ENCODE measurements around the gene LGALS4. TPM values are rescaled to one million over a fixed set of nuclear protein-coding genes. Genes with fewer than 3 reads are reported as not detected.
"Not testable (repeated sequence)": the region's sequence is repeated elsewhere in the genome, so short reads cannot be mapped to it uniquely, and the experiment has no call there.

The LGALS4 gene
- total RNA-seq, 1 experiment from 2014 or later, result not detected

DNA sequence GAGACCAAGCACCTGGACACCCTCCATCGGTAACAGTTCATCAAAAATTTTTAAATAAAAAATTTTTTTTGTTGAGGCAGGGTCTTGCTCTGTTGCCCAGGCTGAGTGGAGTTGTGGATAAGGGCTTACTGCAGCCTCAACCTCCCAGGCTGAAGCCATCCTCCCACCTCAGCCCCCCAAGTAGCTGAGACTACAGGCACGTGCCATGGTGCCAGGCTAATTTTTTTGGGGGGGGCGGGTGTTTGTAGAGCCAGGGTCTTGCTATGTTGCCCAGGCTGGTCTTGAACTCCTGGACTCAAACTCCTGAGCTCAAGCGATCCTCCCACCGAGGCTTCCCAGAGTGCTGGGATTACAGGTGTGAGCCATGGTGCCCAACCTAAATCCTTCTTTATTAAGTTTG is 19.1 kb downstream of the LGALS4 start:
- no peaks in the 10 kb centered on the region for H3K27me3 Mint-ChIP-seq (ENCODE audit: insufficient read depth, unreplicated experiment)
- no peak for DNase-seq (ENCODE audit: unreplicated experiment)
- H3K4me3 Mint-ChIP-seq (ENCODE audit: unreplicated experiment), result no peak overlapping the region
- H3K36me3 Mint-ChIP-seq (ENCODE audit: insufficient read depth, unreplicated experiment), result no peaks in the 10 kb centered on the region
- POLR2A ChIA-PET, result interaction anchor here (0.6 to 3.2 kb wide), 9 partner anchors 11 to 761 kb away, joined by 3 to 18 read pairs (median 6); partner anchors contain the start of genes ECH1 and LGALS7
- H3K9me3 Mint-ChIP-seq (ENCODE audit: unreplicated experiment), result no peaks in the 10 kb centered on the region
- H3K27ac Mint-ChIP-seq (ENCODE audit: low read depth, unreplicated experiment), result peak overlapping the region; percentile 72
- BruUV-seq (replicated peaks), result no TSS peak
- H3K4me1 Mint-ChIP-seq (ENCODE audit: insufficient read depth, unreplicated experiment), result peaks cover 8% of the 10 kb centered on the region
- TF ChIP-seq, protein P1, sequence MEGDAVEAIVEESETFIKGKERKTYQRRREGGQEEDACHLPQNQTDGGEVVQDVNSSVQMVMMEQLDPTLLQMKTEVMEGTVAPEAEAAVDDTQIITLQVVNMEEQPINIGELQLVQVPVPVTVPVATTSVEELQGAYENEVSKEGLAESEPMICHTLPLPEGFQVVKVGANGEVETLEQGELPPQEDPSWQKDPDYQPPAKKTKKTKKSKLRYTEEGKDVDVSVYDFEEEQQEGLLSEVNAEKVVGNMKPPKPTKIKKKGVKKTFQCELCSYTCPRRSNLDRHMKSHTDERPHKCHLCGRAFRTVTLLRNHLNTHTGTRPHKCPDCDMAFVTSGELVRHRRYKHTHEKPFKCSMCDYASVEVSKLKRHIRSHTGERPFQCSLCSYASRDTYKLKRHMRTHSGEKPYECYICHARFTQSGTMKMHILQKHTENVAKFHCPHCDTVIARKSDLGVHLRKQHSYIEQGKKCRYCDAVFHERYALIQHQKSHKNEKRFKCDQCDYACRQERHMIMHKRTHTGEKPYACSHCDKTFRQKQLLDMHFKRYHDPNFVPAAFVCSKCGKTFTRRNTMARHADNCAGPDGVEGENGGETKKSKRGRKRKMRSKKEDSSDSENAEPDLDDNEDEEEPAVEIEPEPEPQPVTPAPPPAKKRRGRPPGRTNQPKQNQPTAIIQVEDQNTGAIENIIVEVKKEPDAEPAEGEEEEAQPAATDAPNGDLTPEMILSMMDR (IDR thresholded peaks at IDR 0.05; ENCODE audit: unreplicated experiment), result no peak
- intact Hi-C loops (cut with micrococcal nuclease), result no loop called here
- CTCF ChIA-PET, result interaction anchor here (0.7 to 1.9 kb wide), 2 partner anchors 18 to 106 kb away, joined by 3 to 7 read pairs; no protein-coding TSS in a partner anchor

DNA sequence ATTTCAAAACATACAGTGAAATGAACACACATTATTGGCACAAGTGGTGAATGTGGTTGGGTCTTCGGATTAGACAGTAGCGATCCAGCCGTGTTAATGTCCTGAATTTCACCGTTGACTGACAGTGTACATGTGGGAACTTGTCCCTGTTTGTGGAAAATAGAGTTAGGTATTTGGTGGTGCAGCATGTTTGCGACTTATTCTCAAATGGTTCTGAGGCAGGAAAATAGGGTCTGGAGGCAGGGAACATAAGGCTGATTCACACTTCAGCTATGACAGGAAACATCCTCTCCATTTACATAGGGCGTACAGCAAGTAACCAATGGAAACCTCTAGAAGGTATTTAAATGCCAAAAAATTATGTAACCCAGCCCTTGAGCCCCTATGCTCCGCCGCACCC is 19.6 kb downstream of the LGALS4 start:
- peak; percentile 87 for DNase-seq (ENCODE audit: unreplicated experiment)
- H3K4me1 Mint-ChIP-seq (ENCODE audit: insufficient read depth, unreplicated experiment), result peaks cover 12% of the 10 kb centered on the region
- TF ChIP-seq, protein P1 (IDR thresholded peaks at IDR 0.05; ENCODE audit: unreplicated experiment), result no peak
- no peaks in the 10 kb centered on the region for H3K27me3 Mint-ChIP-seq (ENCODE audit: insufficient read depth, unreplicated experiment)
- POLR2A ChIA-PET, result interaction anchor here (0.9 to 3.2 kb wide), 7 partner anchors 10 to 102 kb away, joined by 3 to 18 read pairs (median 6); partner anchors contain the start of genes ECH1 and LGALS7
- H3K36me3 Mint-ChIP-seq (ENCODE audit: insufficient read depth, unreplicated experiment), result no peaks in the 10 kb centered on the region
- H3K27ac Mint-ChIP-seq (ENCODE audit: low read depth, unreplicated experiment), result peak overlapping the region; percentile 72
- no peaks in the 10 kb centered on the region for H3K9me3 Mint-ChIP-seq (ENCODE audit: unreplicated experiment)
- no TSS peak for BruUV-seq (replicated peaks)
- H3K4me3 Mint-ChIP-seq (ENCODE audit: unreplicated experiment), result peak overlapping the region; percentile 24
- intact Hi-C loops (cut with micrococcal nuclease), result no loop called here
- CTCF ChIA-PET, result interaction anchor here (0.6 to 1.9 kb wide), 3 partner anchors 18 to 106 kb away, joined by 3 to 7 read pairs (median 3); no protein-coding TSS in a partner anchor

DNA sequence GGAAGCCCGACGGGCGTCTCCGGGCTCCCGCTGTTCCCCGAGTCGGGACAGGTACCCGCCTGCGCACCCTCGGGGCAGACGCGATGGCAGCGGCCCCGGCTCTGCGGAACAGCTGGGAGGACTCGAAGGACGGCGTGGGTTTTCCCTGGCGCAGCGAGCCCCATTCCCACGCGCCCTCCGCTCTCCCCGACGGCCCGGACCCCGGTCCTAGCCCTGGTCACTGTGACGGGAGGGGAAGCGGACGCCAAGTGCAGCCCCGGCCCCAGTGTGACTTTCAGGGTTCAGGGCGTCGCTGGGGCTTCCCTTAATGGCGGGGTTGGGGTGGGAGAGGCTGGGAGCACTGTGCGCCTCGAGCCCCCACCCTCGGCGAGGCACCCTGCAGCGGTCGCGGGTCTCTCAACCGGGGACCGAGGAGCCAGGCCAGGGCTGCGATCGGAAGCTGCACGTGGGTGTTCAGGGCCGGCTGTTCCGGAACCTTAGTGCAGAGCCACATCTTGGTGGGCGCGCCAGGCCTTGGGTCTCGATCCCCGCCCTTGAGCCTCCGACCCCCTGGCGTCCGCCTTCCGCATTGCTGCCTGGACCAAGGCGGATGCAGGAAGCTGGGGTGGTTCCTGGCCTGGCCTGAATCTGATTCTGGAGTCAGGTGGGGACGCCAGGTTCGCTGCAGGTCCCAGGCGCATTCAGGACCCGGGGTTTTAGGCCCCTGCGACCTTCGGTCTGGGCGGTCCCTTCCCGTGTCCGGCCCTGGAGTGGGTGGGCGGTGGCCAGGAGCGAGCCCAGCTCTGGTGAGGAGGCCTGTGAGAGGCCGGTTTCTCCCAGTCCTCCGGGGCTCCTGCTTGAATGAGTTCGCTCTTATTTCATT is 20.3 kb downstream of the LGALS4 start:
- H3K27ac Mint-ChIP-seq (ENCODE audit: low read depth, unreplicated experiment), result peak overlapping the region; percentile 72

DNA sequence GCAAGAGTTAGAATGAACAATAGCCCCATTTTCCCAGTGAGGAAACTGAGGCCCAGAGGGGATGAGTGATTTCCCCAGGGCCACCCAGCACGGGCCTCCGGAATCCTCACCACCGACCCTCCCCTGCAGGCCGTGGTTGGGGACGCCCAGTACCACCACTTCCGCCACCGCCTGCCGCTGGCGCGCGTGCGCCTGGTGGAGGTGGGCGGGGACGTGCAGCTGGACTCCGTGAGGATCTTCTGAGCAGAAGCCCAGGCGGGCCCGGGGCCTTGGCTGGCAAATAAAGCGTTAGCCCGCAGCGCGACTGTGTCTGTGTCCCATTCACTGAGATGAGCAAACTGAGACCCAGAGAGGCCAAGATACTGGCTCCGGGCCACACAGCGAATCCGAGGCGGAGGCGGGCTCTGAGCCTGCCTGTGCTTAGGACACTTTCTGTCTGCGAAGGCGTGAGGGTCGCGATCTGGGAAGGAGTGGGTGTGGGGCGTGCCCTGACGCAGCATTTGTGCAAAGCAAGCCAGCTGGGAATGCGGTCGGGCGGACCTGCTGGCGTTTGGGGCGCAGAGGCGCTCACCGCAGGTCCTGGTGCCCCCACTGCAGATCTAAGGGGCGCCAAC is 21.2 kb downstream of the LGALS4 start:
- POLR2A ChIA-PET, result interaction anchor here (3.2 kb wide), 1 partner anchor 17 kb away, joined by 18 read pairs; the partner anchor contains the start of gene LGALS7
- H3K27me3 Mint-ChIP-seq (ENCODE audit: insufficient read depth, unreplicated experiment); H3K36me3 Mint-ChIP-seq (ENCODE audit: insufficient read depth, unreplicated experiment); CTCF ChIA-PET; H3K9me3 Mint-ChIP-seq (ENCODE audit: unreplicated experiment); H3K27ac Mint-ChIP-seq (ENCODE audit: low read depth, unreplicated experiment); BruUV-seq (replicated peaks); H3K4me3 Mint-ChIP-seq (ENCODE audit: unreplicated experiment); intact Hi-C loops (cut with micrococcal nuclease); DNase-seq (ENCODE audit: unreplicated experiment): not testable (repeated sequence)
- H3K4me1 Mint-ChIP-seq (ENCODE audit: insufficient read depth, unreplicated experiment), result peaks cover 19% of the 10 kb centered on the region

More for the DNA sequence above, 20.3 kb downstream of the LGALS4 start:
- POLR2A ChIA-PET, result interaction anchor here (0.6 to 3.2 kb wide), 8 partner anchors 9 to 144 kb away, joined by 3 to 18 read pairs (median 6); partner anchors contain the start of genes ECH1 and LGALS7
- intact Hi-C loops (cut with micrococcal nuclease), result no loop called here
- Mint-ChIP-seq H3K4me1 (ENCODE audit: insufficient read depth, unreplicated experiment) (peaks cover 12% of the 10 kb centered on the region), H3K36me3 (ENCODE audit: insufficient read depth, unreplicated experiment) (no peaks in the 10 kb centered on the region), H3K9me3 (ENCODE audit: unreplicated experiment) (no peaks in the 10 kb centered on the region), H3K27me3 (ENCODE audit: insufficient read depth, unreplicated experiment) (no peaks in the 10 kb centered on the region), H3K4me3 (ENCODE audit: unreplicated experiment) (peak overlapping the region; percentile 24)
- TF ChIP-seq, protein P1 (IDR thresholded peaks at IDR 0.05; ENCODE audit: unreplicated experiment), result no peak
- CTCF ChIA-PET, result interaction anchor here (0.6 to 1.9 kb wide), 3 partner anchors 17 to 105 kb away, joined by 3 to 7 read pairs (median 3); no protein-coding TSS in a partner anchor
- DNase-seq (ENCODE audit: unreplicated experiment), result no peak
- no TSS peak for BruUV-seq (replicated peaks)

DNA sequence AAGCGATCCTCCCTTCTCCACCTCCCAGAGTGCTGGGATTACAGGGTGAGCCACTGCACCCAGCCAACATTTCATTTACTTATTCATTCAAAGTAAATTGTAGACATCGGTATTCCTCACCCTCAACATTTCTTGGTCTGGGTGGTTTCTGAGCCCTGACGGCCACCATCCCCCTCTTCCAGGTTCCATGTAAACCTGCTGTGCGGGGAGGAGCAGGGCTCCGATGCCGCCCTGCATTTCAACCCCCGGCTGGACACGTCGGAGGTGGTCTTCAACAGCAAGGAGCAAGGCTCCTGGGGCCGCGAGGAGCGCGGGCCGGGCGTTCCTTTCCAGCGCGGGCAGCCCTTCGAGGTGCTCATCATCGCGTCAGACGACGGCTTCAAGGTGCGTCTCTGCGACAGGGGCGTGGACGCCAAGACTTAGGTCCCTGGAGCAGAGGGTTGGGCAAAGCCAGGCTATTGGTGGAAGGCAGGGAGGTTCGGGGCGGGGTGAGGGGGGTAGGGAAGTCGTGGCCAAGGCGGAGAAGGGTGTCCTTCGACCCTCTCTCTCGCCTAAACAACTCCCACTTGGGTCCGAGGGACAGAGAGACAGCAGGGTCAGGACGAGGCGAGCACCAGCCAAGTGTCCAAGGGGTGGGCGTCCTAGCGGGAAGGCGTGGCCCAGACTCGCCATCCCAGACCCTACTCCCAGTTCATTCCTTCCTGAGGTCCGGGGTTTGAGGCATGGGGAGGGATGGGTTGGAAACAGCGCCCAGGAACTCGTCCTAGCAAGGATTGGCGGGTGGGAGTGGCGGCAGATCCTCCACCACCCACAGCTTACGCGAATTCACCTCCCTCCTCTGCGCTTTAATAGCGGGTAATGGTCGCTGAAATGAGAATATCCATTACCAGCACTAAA is 22.0 kb downstream of the LGALS4 start:
- CTCF ChIA-PET; H3K36me3 Mint-ChIP-seq (ENCODE audit: insufficient read depth, unreplicated experiment); intact Hi-C loops (cut with micrococcal nuclease): not testable (repeated sequence)

More for the DNA sequence above, 22.0 kb downstream of the LGALS4 start:
- H3K27ac Mint-ChIP-seq (ENCODE audit: low read depth, unreplicated experiment); DNase-seq (ENCODE audit: unreplicated experiment); POLR2A ChIA-PET; BruUV-seq (replicated peaks); H3K9me3 Mint-ChIP-seq (ENCODE audit: unreplicated experiment); H3K27me3 Mint-ChIP-seq (ENCODE audit: insufficient read depth, unreplicated experiment); H3K4me3 Mint-ChIP-seq (ENCODE audit: unreplicated experiment): not testable (repeated sequence)
- H3K4me1 Mint-ChIP-seq (ENCODE audit: insufficient read depth, unreplicated experiment), result peaks cover 21% of the 10 kb centered on the region

Data from MCF 10A (cell line).